A673 (cell line): ENCODE measurements around the gene SMIM36.

Experiments
- CTCF ChIP-seq: fragments of 300-800, 200-600 bp; sonication (generic); conservative IDR thresholded peaks from 2 replicates; pipeline ENCODE4 v1.5.1; 2017; ENCODE audit warnings: low read depth, mild to moderate bottlenecking, antibody characterized with exemption, low read length, moderate library complexity, mixed read lengths
- EZH2 ChIP-seq: fragments of 200-600 bp; sonication (generic); IDR thresholded peaks from 2 replicates; pipeline ENCODE4 v1.6.1; 2017; ENCODE audit warnings: borderline replicate concordance, low read depth, mild to moderate bottlenecking, mixed read lengths, antibody characterized with exemption, low read length; ENCODE audit not compliant: poor library complexity, severe bottlenecking

GRCh38 chr17:55487695-55488432, 23.4 kb downstream of the SMIM36 start:
- TF ChIP-seq CTCF (no peak), EZH2 (no peak)
